SH-SY5Y (cell line): ENCODE data around the gene TMEM184C.

ENCODE experiments used
- GATA2 ChIP-seq: IDR thresholded peaks from 2 replicates; pipeline ENCODE4 v1.6.1; 2011; ENCODE audit warnings: mild to moderate bottlenecking, low read depth, low read length
- GATA3 ChIP-seq: IDR thresholded peaks from 2 replicates; pipeline ENCODE4 v1.6.1; 2011; ENCODE audit warnings: low read depth, mild to moderate bottlenecking, low read length, moderate library complexity

GRCh38 chr4:147605499-147605898 is 11.7 kb upstream of the TMEM184C start:
- TF ChIP-seq GATA2, result no peak
- no peak for TF ChIP-seq GATA3
